SU-DHL-6 (cell line): Measurements from ENCODE around the gene IGSF21.

Source experiments
- EZH2phosphoT487 ChIP-seq: fragments of 200-600 bp; sonication (generic), shearing (Covaris generic); conservative IDR thresholded peaks from 2 replicates; pipeline ENCODE4 v1.6.1; 2018; ENCODE audit warnings: mild to moderate bottlenecking, antibody characterized with exemption, low read length, moderate library complexity, mixed read lengths
- TF ChIP-seq, protein P1 (sequence below): fragments of 200-600 bp; sonication (generic); IDR thresholded peaks from one replicate; pipeline ENCODE4 v1.5.1; 2017; ENCODE audit warnings: antibody characterized with exemption, mild to moderate bottlenecking, low read length, moderate library complexity; ENCODE audit not compliant: insufficient read depth, poor library complexity, severe bottlenecking

DNA sequence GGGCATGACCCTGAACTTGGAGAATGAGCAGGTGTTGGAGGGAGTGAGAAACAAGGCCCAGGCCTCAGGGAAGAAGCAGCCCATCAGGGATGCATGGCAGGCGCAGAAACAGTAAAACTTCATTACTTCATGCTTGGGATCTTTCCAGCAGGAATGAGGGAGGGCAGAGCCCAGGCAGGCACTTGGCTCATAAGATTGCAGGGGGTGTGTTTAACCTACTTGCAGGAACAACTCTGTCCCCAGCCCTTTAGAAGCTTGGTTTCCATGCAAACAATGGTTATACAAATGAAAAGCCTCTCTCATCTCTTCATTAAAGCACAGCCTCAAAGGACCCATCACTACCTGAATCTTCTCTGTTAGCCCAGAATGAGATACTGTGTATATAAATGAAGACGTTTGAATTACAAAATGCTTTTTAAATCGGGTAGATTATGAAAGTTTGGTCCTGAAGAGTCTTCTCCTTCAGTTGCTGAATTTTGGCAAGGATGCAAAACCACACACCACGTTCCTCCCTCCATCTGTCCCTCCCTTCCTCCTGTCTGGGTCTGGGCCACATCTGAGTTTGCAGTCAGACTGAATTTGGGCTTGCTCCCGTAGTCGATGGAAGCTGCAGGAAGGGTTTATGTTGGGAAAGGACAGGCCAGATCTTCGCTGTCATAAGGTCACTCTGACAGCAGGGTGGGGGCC, 218.8 kb downstream of the IGSF21 start:
- TF ChIP-seq, protein P1, sequence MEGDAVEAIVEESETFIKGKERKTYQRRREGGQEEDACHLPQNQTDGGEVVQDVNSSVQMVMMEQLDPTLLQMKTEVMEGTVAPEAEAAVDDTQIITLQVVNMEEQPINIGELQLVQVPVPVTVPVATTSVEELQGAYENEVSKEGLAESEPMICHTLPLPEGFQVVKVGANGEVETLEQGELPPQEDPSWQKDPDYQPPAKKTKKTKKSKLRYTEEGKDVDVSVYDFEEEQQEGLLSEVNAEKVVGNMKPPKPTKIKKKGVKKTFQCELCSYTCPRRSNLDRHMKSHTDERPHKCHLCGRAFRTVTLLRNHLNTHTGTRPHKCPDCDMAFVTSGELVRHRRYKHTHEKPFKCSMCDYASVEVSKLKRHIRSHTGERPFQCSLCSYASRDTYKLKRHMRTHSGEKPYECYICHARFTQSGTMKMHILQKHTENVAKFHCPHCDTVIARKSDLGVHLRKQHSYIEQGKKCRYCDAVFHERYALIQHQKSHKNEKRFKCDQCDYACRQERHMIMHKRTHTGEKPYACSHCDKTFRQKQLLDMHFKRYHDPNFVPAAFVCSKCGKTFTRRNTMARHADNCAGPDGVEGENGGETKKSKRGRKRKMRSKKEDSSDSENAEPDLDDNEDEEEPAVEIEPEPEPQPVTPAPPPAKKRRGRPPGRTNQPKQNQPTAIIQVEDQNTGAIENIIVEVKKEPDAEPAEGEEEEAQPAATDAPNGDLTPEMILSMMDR = no peak
- TF ChIP-seq EZH2phosphoT487 = no peak
